PFSK-1 (cell line): ENCODE measurements around the gene NCOR2.

Experiments
- FOXP2 ChIP-seq: optimal IDR thresholded peaks from 2 replicates; pipeline ENCODE3; 2011; ENCODE audit warnings: borderline replicate concordance, control low read depth, inconsistent platforms; ENCODE audit not compliant: insufficient read depth; ENCODE audit errors: extremely low read length, extremely low read depth
- POLR2AphosphoS5 ChIP-seq: IDR thresholded peaks from 2 replicates; pipeline ENCODE4 v1.6.1; 2012; ENCODE audit warnings: low read depth, mild to moderate bottlenecking, control low read depth, low read length, moderate library complexity
- REST ChIP-seq, 2 experiments: IDR thresholded peaks; 2 replicates each; pipeline versions ENCODE4 v1.6.1 to v1.8.0; 2011 to 2012; ENCODE audit warnings: low read depth in 2 of 2, low read length in 2 of 2, control low read depth in 1 of 2, inconsistent platforms in 1 of 2, mild to moderate bottlenecking in 1 of 2, moderate library complexity in 1 of 2; ENCODE audit not compliant: insufficient read depth in 1 of 2
- SIN3A ChIP-seq: IDR thresholded peaks from 2 replicates; pipeline ENCODE4 v1.6.1; 2012; ENCODE audit warnings: mild to moderate bottlenecking, low read length, moderate library complexity, borderline replicate concordance; ENCODE audit not compliant: insufficient read depth
- TAF1 ChIP-seq: IDR thresholded peaks from 2 replicates; pipeline ENCODE4 v1.6.1; 2012; ENCODE audit warnings: low read length, control low read depth, borderline replicate concordance; ENCODE audit not compliant: insufficient read depth

Gene NCOR2

DNA sequence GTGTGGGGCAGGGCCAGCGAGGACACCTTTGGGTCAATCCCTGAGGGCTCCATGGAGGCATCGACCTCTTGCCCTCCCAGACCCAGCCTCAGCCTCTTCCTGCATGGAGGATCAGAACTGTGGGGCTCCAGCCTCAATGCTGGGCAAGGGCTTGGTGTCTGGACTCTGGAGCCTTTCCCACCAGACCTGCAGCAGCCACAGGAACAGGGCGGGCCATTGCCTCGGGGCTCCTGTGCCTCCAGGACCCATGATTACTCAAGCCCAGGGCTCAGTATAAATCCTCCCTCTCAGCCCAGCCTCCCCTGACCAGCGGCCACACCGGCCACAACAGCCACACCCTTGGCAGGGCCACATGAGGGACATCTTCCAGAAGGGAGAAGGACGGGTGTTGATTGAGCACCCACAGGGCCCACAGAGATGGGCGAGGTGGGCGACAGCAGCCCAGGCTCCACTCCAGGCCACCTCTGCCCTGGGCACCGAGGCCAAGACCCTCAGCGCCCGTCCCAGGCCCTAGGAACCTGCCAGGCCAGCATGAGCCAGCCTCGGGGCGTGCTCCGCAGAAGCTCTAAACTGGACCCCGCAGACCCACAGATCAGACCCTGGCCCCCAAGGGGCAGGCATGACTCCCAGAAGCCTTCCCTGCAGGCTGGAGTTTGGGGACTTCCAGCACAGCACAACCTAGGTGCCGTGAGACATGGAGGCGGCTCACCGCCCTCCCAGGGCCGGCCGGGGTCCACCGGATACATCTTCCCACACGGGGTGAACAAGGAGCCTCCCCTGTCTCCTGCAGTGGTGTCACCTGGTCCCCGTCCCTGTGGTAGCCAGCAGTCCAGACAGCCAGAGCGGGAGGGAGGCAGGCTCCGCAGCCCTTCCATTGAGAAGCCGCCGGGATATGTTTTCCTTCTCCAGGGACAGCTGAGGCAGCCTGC, 25.1 kb downstream of the NCOR2 start:
- no peak for TF ChIP-seq TAF1

GRCh38 chr12:124541322-124541721, 26.1 kb downstream of the NCOR2 start:
- TF ChIP-seq REST (IDR thresholded peaks at IDR 0.05; ENCODE audit: insufficient read depth in 1 of 2, low read depth in 2 of 2, low read length in 2 of 2) (no peak), SIN3A (no peak), TAF1 (no peak), FOXP2 (no peak), POLR2AphosphoS5 (no peak)

DNA sequence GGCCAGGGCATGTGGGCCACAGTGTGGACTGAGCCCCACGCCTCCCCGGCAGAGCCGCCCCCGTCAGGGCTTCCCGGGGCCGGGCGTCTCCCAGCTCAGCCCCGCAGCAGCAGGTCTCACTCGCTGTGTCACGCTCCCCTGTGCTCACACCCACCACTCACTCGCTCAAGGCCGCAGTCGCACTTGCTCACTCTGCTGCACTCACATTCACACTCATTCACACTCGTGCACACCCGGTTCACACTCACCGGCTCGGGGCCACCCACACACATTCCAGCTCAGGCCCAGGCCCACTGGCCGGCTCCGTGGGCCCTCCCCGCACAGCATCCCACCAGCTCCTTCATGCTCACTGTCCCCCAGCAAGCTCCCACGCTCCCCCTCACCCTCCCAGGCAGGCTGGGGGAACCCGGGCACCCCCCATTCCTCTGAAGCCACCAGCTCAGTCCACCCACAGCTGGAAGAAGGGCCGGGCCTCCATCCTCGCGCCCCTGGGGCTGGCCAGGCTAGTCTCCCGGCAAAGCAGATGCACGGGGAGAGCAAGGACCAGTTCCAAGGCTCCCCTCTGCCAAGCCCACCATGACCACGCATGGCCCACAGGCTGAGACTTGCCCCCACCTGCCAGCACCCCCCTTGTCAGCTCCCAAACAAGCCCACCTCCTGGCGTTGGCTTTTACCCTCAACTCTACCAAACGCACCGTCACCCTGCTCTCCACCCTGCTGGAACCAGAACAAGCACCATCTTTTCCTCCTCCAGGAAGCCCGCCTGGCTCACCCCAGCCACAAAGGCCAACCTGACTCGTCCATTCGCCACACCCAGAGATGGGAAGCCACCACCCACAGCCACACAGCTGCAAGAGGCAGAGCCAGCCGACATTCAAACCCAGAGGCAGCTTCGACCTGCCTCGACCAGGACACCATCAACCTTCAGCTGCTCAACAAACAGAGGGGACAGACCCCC, 28.0 kb downstream of the NCOR2 start:
- TF ChIP-seq POLR2AphosphoS5 (no peak), TAF1 (no peak), SIN3A (no peak), REST (IDR thresholded peaks at IDR 0.05; ENCODE audit: insufficient read depth in 1 of 2, low read depth in 2 of 2, low read length in 2 of 2) (no peak), FOXP2 (peak; percentile 3)

DNA sequence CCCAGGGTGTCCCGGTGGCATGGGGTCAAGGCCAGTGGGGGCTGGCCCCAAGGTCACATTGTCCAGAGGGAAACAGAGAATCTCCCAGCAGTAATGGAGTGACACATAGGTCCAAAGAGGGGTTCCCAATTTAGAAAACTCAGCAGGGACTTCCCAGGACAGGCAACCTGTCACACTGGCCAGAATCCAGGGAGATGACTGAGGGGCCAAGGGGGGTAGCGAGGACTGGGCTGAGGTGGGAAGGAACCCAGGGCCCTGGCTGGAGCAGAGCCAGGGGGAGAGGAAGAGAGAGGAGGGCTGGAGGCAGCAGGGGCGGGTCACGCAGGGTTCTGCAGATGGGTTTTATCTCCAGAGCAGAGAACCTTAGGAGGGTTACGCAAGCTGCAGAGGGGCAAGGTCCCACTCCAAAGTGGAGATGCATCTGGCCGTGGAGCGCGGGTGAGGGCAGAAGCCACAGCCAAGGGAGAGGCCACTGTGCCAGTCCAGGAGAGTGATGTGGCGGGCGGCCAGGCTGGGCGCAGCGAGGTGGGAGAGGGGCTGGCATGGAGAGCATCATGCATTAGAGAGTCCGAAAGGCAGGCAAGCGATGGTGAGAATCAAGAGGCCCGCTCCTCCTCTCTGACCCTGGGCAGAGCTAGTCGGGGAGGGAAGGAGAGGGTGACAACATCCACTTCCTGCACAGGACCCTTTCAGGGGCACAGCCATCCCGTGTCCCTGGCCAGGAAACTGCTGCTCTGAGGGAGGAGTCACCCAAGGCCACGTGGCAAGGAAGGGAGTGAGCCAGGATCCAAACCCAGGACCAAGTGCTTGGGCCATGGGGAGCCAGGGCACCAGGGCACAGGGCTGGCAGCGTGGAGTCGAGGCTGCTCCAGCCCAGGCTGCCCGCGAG, 29.0 kb downstream of the NCOR2 start:
- TF ChIP-seq POLR2AphosphoS5, result no peak
- TF ChIP-seq REST (IDR thresholded peaks at IDR 0.05; ENCODE audit: insufficient read depth in 1 of 2, low read depth in 2 of 2, low read length in 2 of 2), result no peak
- no peak for TF ChIP-seq SIN3A
- peak; percentile 41 for TF ChIP-seq FOXP2
- TF ChIP-seq TAF1, result no peak
